ENCODE results near the gene KRTAP5-1.
A peak's percentile ranks its signal among the peaks of the same experiment; 100 is the strongest.
"Not testable (repeated sequence)": the region's sequence is repeated elsewhere in the genome, so short reads cannot be mapped to it uniquely, and the experiment has no call there.

KRTAP5-1 gene, protein sequence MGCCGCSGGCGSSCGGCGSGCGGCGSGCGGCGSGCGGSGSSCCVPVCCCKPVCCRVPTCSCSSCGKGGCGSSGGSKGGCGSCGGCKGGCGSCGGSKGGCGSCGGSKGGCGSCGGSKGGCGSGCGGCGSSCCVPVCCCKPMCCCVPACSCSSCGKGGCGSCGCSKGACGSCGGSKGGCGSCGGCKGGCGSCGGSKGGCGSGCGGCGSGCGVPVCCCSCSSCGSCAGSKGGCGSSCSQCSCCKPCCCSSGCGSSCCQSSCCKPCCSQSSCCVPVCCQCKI

DNA sequence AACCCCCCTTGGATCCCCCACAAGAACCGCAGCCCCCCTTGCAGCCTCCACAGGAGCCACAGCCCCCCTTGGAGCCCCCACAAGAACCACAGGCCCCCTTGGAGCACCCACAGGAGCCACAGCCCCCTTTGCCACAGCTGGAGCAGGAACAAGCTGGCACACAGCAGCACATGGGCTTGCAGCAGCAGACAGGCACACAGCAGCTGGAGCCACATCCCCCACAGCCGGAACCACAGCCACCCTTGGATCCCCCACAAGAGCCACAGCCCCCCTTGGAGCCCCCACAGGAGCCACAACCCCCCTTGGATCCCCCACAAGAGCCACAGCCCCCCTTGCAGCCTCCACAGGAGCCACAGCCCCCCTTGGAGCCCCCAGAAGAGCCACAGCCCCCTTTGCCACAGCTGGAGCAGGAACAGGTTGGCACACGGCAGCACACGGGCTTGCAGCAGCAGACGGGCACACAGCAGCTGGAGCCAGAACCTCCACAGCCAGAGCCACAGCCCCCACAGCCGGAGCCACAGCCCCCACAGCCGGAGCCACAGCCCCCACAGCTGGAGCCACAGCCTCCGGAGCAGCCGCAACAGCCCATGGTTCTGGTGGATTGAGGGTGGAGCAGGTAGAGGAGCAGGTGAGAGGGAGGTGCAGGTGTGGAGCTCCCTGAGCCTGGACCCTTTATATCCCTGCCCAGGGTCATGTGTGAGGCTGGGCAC, at the start of gene KRTAP5-1:
Gene KRTAP5-1, minus strand, starts transcription at position 623 of the 710 bp plus-strand sequence. Its CDS starts 34 bp downstream, at position 589.
- not testable (repeated sequence) for DNase-seq (ENCODE audit: low read depth)

DNA sequence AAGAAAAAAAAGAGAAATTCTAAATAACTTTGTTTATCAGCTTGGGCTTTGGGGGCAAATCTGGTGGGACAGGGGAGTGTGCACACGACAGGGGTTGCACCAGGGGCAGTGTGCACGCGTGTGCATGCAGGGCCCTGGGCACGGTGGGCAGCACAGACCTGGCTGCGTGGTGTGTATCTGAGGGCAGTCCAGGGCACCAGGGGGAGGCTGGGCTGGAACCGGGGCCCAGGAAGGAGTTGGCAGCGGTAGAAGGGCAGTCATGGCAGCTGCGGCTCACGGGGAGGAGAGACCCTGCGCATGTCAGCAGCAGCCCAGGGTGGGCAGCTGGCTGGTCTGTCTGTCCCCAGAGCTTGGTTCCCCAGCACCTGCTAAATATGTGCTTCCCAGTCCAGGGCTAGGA, 48.8 kb upstream of the KRTAP5-1 start:
- no peak for DNase-seq (ENCODE audit: low read depth)

DNA sequence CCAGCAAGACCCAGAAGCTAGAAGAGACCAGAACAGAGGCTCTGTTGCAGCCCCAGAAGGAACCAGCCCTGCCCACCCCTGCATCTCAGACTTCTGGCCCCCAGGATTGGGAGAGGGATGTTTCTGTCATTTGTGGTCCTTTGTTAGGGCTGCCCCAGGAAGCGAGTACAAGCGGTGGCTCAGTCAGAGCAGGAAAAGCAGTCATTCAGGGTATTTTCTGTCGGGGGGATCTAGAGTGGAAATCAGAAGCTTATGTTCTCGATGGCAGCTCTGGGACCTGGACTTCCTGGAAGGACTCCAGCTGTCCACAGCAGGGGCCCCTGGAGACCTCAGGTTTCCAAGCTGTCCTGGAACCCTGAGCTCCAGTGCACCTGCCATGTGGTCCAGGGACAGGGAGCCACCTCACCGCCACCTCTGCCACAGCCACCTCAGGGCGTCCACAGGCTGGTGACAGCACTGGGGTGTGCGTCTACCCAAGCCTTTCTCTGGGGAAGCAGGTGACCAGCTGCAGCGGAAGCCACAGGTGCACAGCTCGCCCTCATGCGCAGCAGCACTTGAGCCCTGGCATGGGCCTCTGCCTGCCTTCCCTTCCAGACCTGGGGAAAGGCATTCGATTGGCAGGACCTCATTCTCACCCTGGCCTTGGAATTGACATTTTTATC, 47.1 kb upstream of the KRTAP5-1 start:
- DNase-seq (ENCODE audit: low read depth) = no peak

DNA sequence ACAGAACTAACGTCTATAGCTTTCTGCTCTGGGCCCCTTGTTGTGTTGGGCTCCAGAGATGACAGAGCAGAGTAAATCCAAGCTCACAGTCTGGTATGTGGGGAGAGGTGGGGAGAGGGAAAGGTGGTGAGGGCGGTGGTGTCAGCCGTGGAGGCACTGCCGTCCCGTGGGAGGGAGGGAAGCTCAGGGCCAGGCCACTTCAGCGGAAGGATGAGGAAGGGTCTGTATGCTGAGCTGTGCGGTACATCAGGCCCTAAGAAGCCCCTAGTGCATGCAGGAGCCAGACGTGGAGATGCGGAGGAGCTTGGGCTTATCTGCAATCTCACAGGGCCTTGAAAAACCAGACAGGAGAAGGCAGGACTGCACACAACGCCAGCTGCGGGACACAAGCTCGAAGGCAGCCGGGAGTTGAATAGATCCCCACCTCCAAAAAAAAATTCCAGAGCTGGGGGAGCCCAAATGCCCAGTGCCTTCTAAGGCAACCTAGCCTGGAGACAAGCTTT, 46.0 kb upstream of the KRTAP5-1 start:
- DNase-seq (ENCODE audit: low read depth) = no peak

DNA sequence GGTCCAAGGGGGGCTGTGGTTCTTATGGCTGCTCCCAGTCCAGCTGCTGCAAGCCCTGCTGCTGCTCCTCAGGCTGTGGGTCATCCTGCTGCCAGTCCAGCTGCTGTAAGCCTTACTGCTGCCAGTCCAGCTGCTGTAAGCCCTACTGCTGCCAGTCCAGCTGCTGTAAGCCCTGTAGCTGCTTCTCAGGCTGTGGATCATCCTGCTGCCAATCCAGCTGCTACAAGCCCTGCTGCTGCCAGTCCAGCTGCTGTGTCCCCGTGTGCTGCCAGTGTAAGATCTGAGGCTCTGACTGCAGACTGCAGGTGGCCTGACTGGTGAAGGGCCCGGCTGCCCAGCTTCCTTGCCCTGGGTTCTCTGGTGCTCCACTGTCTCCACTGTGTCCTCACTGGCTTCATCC, 45.2 kb upstream of the KRTAP5-1 start:
- no peak for DNase-seq (ENCODE audit: low read depth)

DNA sequence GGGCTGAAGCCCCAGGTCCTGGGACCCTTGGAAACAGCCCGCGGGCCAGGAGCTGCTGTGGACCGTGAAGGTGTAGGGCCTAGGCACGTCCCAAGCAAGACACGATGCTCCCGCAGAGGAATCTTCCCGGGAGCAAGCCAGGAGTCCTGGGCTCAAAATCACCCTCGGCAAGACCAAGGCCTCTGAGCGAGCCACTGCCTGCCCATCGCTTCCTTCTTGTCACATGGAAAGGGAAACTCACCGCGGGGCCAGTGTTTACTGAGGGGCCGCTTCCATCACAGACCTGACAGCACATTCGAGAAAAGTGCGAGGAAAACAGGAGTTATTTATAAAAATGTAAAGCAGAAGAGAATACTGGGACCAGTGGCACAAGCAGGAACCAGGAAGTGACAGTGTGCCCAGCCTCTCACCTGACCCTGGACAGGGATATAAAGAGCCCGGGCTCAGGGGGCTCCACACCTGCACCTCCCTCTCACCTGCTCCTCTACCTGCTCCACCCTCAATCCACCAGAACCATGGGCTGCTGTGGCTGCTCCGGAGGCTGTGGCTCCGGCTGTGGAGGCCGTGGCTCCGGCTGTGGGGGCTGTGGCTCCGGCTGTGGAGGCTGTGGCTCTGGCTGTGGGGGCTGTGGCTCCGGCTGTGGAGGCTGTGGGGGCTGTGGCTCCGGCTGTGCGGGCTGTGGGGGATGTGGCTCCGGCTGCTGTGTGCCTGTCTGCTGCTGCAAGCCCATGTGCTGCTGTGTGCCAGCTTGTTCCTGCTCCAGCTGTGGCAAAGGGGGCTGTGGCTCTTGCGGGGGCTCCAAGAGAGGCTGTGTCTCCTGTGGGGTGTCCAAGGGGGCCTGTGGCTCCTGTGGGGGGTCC, 44.5 kb upstream of the KRTAP5-1 start, which contains the start of gene KRTAP5-5:
Gene KRTAP5-5, plus strand, starts transcription at position 450 of the 860 bp plus-strand sequence. Its CDS starts 66 bp downstream, at position 516.
- DNase-seq (ENCODE audit: low read depth) = no peak

DNA sequence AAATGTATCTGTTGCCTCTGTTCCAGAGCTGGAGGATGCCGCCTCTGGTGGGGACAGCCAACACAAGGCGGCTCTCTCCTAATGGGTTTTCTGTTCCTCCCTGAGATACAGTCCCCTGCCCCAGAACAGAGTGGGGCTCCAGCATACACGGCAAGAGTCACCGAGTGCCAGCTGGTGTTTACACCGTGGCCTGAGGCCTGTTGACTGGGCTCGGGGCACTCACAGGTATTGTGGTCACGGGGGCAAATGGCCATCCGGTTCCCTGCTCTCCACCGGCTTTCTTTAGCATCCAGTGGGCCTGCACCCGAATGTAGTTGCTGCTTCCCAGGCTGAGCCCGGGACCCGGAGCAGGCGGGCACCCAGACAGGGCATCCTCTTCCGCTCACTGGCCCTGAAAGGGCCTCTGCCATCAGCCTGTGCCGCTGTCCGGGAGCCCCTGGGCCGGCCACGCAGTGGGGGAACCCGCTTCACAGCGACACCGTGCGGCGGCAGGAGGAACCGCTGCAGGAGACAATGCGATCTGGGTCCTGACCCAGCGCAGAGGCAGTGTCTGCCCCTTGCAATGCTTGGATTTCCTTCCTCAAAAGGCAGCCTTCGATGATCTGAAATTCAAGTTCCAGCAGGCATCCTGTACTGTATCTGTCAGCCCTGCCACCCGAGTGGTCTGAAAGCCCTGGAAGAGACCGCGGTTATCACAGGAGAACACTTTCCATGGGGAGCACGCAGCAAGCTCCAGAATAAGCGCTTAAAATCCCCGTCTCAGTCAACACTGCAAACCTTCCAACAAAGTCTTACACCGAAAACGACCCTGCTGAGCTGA, 43.6 kb upstream of the KRTAP5-1 start:
- DNase-seq (ENCODE audit: low read depth) = peak; percentile 18

DNA sequence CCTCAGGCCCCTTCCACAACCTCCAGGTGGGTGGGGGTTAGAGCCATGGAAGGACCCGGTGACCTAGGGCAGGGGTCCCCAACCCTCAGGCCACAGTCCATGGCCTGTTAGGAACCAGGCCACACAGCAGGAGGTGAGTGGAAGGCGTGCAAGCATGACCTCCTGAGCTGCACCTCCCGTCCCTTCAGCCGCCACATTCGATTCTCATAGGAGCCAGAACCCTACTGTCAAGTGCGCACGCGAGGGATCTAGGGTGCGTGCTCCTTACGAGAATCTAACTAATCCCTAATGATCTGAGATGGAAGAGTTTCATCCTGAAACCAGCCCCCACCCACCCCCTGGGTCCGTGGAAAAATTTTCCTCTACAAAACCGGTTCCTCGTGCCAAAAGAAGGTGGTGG, 40.5 kb upstream of the KRTAP5-1 start:
- DNase-seq (ENCODE audit: low read depth) = no peak

DNA sequence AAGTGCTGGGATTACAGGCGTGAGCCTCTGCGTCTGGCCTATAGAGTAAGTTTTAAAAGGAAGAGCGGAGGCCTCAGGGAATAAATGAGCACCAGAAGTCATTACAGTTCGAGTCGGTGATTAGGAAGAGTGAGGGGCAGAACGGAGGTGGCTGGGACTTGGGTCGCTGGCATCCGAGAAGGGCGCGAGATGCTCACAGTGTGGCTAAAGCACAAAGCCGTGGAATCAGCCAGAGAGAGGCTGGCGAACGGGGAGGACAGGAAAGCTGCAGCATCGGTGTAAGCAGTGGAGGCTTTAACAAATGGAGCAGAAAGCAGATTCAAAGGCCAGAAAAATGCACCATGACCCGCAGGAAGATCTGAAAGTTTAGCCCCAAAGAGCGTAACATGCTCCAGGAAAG, 39.5 kb upstream of the KRTAP5-1 start:
- no peak for DNase-seq (ENCODE audit: low read depth)

DNA sequence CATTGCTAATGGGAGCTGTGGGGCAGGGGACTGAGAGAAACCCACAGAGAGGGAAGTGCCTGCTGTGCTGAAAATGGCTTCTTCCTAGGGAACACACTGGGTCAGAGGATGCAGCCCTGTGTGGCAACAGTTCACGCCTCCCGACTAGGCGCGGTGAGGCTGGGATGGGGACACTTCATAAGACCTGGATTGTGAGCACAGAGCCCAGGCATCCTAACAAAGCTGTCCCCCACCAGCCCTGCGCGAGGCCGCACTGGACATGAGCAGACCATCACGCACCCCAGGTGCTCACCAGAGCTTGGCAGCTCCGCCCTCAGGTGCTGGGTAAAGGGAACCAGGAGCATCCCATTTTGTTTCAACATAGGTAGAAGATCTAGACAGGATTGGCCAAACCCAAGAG, 38.6 kb upstream of the KRTAP5-1 start:
- no peak for DNase-seq (ENCODE audit: low read depth)

DNA sequence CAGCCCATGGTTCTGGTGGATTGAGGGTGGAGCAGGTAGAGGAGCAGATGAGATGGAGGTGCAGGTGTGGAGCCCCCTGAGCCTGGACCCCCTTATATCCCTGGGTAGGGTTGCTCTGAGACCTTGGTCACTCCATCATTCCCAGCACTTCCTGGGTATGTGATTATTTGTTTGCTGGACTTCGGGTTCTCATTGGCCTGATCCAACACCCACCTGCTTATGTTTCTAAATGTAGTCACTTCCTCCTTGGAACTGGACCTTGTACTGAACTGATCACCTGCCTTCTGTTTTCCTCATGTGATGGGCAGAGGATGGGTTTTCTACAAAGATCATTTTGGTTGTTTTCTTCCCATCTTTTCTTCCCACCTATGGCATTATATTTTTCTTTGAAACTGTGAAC, 37.0 kb upstream of the KRTAP5-1 start, which contains the start of gene KRTAP5-4:
Gene KRTAP5-4, minus strand, starts transcription at position 53 of the 400 bp plus-strand sequence. Its CDS starts 45 bp downstream, at position 8.
- DNase-seq (ENCODE audit: low read depth) = no peak

DNA sequence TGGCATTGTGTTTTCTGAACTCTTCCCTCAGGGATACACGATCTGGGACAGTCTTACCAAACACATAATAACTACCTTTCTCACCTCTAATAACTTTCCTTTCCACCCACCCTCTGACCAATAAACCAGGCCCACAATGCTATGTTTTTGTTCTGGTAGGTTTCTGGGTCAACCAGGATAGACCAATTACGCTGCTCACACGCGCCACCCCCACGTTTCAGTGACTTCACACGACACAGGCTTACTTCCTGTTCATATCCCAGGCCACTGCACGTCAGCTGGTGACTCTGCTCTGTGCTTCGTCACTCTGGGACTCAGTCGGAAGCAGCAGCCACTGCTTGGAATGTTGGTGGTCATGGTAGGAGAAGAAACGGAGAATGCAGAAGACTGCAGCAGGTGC, 34.4 kb upstream of the KRTAP5-1 start:
- DNase-seq (ENCODE audit: low read depth) = no peak

DNA sequence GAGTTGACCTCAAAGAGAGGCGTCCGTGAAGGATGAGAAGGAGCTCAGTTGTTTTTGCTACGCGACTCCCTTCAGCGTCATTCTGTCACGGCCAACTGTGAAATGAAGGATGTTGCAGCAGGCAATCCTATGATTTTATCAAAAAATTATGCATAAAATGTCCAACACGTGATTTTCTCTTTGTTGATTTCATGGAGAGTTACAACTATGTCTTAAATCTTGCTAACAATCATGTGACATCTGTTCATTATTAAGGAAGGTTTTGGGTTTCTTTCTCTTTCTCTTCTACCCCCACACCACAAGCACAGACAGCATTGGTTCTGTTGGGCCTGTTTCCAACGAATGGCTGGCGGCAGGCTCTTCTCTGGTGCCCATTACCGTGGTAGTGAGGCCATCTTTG, 33.1 kb upstream of the KRTAP5-1 start:
- no peak for DNase-seq (ENCODE audit: low read depth)

DNA sequence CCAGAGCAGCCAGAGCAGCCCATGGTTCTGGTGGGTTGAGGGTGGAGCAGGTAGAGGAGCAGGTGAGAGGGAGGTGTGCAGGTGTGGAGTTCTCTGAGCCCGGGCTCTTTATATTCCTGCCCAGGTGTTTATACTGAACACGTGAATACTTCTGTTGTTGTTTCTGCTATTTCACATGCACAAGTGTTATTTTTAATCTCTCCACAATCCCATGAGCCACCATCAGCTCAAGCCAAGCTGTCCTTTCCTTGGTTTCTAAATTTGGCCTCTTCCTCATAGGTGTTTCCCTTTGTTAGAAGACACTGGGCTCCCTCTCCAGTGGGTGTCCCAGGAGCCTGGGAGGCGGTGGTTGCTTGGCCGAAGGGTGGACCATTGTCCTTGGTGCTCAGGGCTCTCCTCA, 23.3 kb upstream of the KRTAP5-1 start, which contains the start of gene KRTAP5-3:
Gene KRTAP5-3, minus strand, starts transcription at position 101 of the 400 bp plus-strand sequence. Its CDS starts 78 bp downstream, at position 23.
- no peak for DNase-seq (ENCODE audit: low read depth)

DNA sequence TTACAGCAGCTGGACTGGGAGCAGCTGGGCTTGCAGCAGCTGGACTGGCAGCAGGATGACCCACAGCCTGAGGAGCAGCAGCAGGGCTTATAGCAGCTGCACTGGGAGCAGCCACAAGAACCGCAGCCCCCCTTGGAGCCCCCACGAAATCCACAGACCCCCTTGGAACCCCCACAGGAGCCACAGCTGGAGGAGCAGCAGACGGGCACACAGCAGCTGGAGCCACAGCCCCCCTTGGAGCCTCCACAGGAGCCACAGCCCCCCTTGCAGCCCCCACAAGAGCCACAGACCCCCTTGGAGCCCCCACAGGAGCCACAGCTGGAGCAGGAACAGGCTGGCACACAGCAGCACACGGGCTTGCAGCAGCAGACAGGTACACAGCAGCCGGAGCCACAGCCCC, 22.8 kb upstream of the KRTAP5-1 start:
- DNase-seq (ENCODE audit: low read depth) = not testable (repeated sequence)

DNA sequence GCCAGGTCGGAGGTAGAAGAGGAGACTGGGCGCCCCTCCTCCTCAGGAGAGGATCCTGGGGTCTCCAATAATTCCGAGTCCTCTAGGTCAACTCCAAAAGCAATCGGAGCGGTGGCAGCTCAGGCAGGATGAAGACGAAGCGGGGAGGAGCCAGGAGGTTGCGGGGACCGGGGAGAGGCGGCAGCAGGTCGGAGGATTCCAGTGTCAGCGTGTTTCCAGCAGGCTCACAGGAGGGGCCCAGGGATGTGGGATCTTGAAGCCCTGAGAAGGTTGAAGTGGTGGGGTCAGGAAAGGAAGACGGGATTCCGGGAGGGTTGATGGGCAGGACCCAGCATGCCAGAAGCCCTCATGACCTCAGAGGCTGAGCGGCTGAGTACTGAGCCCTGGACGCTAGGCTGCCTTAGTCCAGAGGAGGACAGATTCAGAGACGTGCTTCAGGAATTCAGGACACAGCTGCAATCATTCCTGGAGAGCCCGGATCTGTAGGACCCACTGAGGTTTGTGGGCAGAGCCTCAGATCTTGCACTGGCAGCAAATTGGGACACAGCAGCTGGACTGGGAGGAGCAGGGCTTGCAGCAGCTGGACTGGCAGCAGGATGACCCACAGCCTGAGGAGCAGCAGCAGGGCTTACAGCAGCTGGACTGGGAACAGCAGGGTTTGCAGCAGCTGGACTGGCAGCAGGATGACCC, 22.2 kb upstream of the KRTAP5-1 start:
- not testable (repeated sequence) for DNase-seq (ENCODE audit: low read depth)

DNA sequence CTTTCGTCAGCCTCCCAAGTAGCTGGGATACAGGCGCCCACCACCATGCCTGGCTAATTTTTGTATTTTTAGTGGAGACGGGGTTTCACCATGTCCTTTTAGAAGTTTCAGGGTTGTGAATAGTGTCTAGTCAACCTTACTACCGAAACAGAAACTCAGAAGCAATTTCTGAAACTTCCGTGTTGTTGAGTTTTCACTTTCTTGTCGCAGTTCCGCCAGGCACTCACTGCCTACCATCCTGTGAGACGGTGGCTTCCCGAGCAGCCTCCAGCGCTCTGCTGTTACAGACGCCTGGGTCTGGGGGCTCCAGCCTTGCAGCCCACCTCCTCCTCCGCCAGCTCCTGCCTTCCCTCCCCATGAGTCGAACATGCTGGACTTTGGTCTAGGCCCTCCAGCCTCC, 20.8 kb upstream of the KRTAP5-1 start:
- not testable (repeated sequence) for DNase-seq (ENCODE audit: low read depth)

DNA sequence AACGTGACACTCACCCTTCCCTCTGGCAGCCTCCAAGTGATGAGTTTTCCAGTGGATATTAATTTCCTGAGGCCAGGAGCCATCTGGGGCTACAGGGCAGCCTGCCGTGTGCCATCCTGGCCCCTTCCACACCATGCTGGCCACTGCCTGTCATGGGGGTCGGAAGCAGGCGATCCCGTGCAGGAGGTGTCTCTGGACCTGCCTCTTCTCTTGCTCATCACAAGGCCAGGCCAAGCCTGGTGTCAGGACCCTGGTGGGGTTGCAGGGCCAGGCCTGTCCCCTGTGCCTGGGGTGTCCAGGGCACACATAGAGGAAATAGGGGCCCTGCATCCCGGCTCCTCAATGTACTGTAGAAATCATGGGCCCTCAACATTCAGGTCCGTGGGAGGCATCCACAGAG, 19.6 kb upstream of the KRTAP5-1 start:
- no peak for DNase-seq (ENCODE audit: low read depth)

DNA sequence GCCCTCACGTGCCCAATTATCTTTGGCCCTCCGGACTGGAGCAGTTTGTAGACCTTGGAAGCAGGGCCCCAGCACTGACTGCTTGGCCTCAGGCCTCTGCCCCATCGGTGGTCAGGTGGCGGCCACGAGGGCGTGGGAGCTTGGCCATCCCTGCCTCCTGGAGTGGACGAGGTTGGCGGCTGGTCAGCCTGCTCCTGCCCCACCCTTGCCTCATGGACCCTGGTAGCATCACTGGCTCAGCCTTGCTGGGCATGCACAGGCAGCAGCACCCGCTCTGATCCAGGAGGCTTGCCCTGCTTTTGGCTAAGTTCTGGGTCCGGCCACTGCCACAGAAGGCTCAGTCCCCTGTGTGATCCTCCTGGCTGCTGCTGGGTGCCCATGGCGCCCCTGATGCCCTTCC, 19.1 kb upstream of the KRTAP5-1 start:
- DNase-seq (ENCODE audit: low read depth) = no peak

DNA sequence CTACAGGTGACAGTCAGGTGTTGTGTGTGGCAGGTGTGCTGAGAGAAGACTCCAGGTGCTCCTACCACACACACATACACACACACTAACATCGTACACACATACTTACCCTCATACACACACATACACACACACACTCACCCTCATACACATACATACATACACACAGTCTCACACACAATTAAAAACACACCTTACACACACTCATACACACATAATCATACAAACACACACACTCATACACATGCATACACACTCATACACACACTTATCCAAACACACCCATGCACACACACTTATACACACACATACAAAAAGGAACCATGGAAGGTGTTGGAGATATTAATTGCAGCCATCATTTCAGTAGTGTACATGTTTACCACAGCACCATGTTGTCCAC, 18.5 kb upstream of the KRTAP5-1 start:
- no peak for DNase-seq (ENCODE audit: low read depth)
